K562 (cell line): ENCODE data around the gene SERBP1. TPM values are rescaled to one million over a fixed set of nuclear protein-coding genes. Genes with fewer than 3 reads are reported as not detected.

Source experiments
- ATAC-seq: fragments of 200-7000 bp; cut with Tn5 transposase; 3 replicates; pipeline ENCODE4 v1.9.1; 2020; ENCODE audit warnings: moderate library complexity
- BruUV-seq: library from RNA; stranded (reverse); fragments of 400-500 nt; replicated peaks from 2 replicates; lab custom pipeline; 2021; lab: Mats Ljungman, UMichigan
- CTCF ChIA-PET: fragments of 300-600 bp; formaldehyde crosslinking; extraction: SDS; loops from one replicate; lab custom pipeline; 2021; ENCODE audit warnings: low intra/inter-chr PET ratio; lab: Yijun Ruan, JAX
- POLR2A ChIA-PET: fragments of 300-600, 350-650 bp; sonication (Branson Sonifier 250); formaldehyde crosslinking; extraction: SDS; loops from one replicate; lab custom pipeline; 2021; ENCODE audit warnings: antibody characterized with exemption, inconsistent platforms; lab: Yijun Ruan, JAX
- DNase-seq, 4 experiments: peaks; one replicate each; pipeline versions ENCODE4 v3.0.0 to v3.0.0-alpha.2; 2011 to 2018; ENCODE audit warnings: low spot score in 3 of 4, mixed read lengths in 3 of 4; ENCODE audit errors: extremely low read depth in 1 of 4
- FAIRE-seq: peaks from 2 replicates; lab custom pipeline; 2011; peaks lifted over from hg19 to GRCh38; lab: Jason Lieb, UNC
- H2AFZ ChIP-seq: 2 replicates; pipeline ENCODE4 v1.6.0; 2011; ENCODE audit warnings: low read depth, low read length, control low read depth, inconsistent platforms
- H3K27ac ChIP-seq: fragments of 200-600 bp; 3 replicates; pipeline ENCODE4 v1.8.0; 2011; ENCODE audit warnings: low read depth, mild to moderate bottlenecking, control low read depth, inconsistent platforms, low read length, moderate library complexity, mixed read lengths; ENCODE audit errors: extremely low read depth
- H3K27me3 ChIP-seq, 2 experiments: fragments of 300-600 bp in 1 of 2; 2 replicates in 1 of 2; 3 replicates in 1 of 2; pipeline versions ENCODE4 v1.6.0 to v1.8.0; 2011; ENCODE audit warnings: inconsistent platforms in 2 of 2, low read length in 2 of 2, mild to moderate bottlenecking in 1 of 2, mixed read lengths in 1 of 2, moderate library complexity in 1 of 2; ENCODE audit not compliant: control insufficient read depth in 2 of 2, insufficient read depth in 2 of 2
- H3K36me3 ChIP-seq: fragments of 300-600 bp; 3 replicates; pipeline ENCODE4 v1.8.0; 2011; ENCODE audit warnings: mild to moderate bottlenecking, low read length, inconsistent platforms; ENCODE audit not compliant: control insufficient read depth, insufficient read depth
- H3K4me1 ChIP-seq, 2 experiments: fragments of 200-600 bp in 1 of 2; replicated peaks in 1 of 2; 2 replicates in 1 of 2; 3 replicates in 1 of 2; pipeline versions ENCODE4 v1.5.1 to v1.8.0; 2011; ENCODE audit warnings: inconsistent platforms in 2 of 2, low read length in 2 of 2, mild to moderate bottlenecking in 1 of 2, mixed read lengths in 1 of 2, moderate library complexity in 1 of 2; ENCODE audit not compliant: control insufficient read depth in 2 of 2, insufficient read depth in 2 of 2
- H3K4me2 ChIP-seq: 2 replicates; pipeline ENCODE4 v1.6.1; 2011; ENCODE audit warnings: low read length, control low read depth, inconsistent platforms, mixed read lengths; ENCODE audit not compliant: insufficient read depth
- H3K4me3 ChIP-seq: fragments of 200-600 bp; sonication (generic), shearing (Covaris generic); 2 replicates; pipeline ENCODE4 v1.5.1; 2016; ENCODE audit warnings: control low read depth, inconsistent platforms
- H3K79me2 ChIP-seq: fragments of 200-600 bp; 3 replicates; pipeline ENCODE4 v1.8.0; 2011; ENCODE audit warnings: low read length, inconsistent platforms; ENCODE audit not compliant: control insufficient read depth, insufficient read depth
- H3K9ac ChIP-seq, 2 experiments: 2 replicates each; pipeline versions ENCODE4 v1.6.0 to v1.6.1; 2011; ENCODE audit warnings: low read depth in 2 of 2, low read length in 2 of 2, control low read depth in 1 of 2, inconsistent platforms in 1 of 2, mild to moderate bottlenecking in 1 of 2, mixed read lengths in 1 of 2; ENCODE audit not compliant: insufficient read depth in 1 of 2
- H3K9me1 ChIP-seq: one replicate; pipeline ENCODE4 v1.6.0; 2011; ENCODE audit warnings: inconsistent platforms, mild to moderate bottlenecking, low read length, moderate library complexity; ENCODE audit not compliant: control insufficient read depth, insufficient read depth
- H3K9me3 ChIP-seq: replicated peaks from 2 replicates; pipeline ENCODE4 v1.5.1; 2011; ENCODE audit warnings: low read depth, low read length, inconsistent platforms; ENCODE audit not compliant: control insufficient read depth, insufficient read depth
- H4K20me1 ChIP-seq: replicated peaks from 2 replicates; pipeline ENCODE4 v1.6.1; 2011; ENCODE audit warnings: low read length, inconsistent platforms, mixed read lengths; ENCODE audit not compliant: control insufficient read depth, insufficient read depth
- HDAC1 ChIP-seq, 2 experiments: fragments of 450-650 bp; IDR thresholded peaks; 2 replicates each; pipeline ENCODE4 v1.6.1; 2016 to 2017; ENCODE audit warnings: inconsistent platforms in 1 of 2, mild to moderate bottlenecking in 1 of 2, moderate library complexity in 1 of 2
- MEIS2 ChIP-seq: fragments of 450-650 bp; IDR thresholded peaks from 2 replicates; pipeline ENCODE4 v1.6.1; 2014; ENCODE audit warnings: mild to moderate bottlenecking; ENCODE audit not compliant: partially characterized antibody
- MTA3 ChIP-seq: fragments of 450-650 bp; formaldehyde crosslinking; IDR thresholded peaks from 2 replicates; pipeline ENCODE4 v1.6.1; 2017; ENCODE audit warnings: mild to moderate bottlenecking, borderline replicate concordance
- NFIX ChIP-seq: fragments of 250-450 bp; sonication (Bioruptor Pico); IDR thresholded peaks from 2 replicates; pipeline ENCODE4 v1.4.0; 2020; ENCODE audit warnings: low read depth, mild to moderate bottlenecking, moderate library complexity
- NR2C1 ChIP-seq, 2 experiments: fragments of 450-650 bp; IDR thresholded peaks; 2 replicates each; pipeline ENCODE4 v1.6.1; 2017; ENCODE audit warnings: mild to moderate bottlenecking in 2 of 2, antibody characterized with exemption in 1 of 2, inconsistent platforms in 1 of 2, missing compliant biosample characterization in 1 of 2, missing genetic modification characterization in 1 of 2
- NR2C2 ChIP-seq, 2 experiments: fragments of 200-800 bp in 1 of 2; sonication (Bioruptor generic) in 1 of 2; sonication (generic) in 1 of 2; formaldehyde crosslinking in 1 of 2; IDR thresholded peaks; 2 replicates each; pipeline versions ENCODE4 v1.6.1 to v1.8.0; 2016 to 2022; ENCODE audit warnings: mild to moderate bottlenecking in 1 of 2, missing compliant biosample characterization in 1 of 2, missing genetic modification characterization in 1 of 2, missing genetic modification reagents in 1 of 2
- PHTF2 ChIP-seq: fragments of 250-450 bp; sonication (Bioruptor Pico); IDR thresholded peaks from 2 replicates; pipeline ENCODE4 v1.5.0; 2021; ENCODE audit warnings: mild to moderate bottlenecking
- SRF ChIP-seq, 2 experiments: fragments of 250-450, 450-650 bp in 1 of 2; sonication (Bioruptor Pico) in 1 of 2; sonication (generic) in 1 of 2; formaldehyde crosslinking; IDR thresholded peaks; 2 replicates each; pipeline versions ENCODE4 v1.5.0 to v1.5.1; 2020 to 2022; ENCODE audit warnings: mild to moderate bottlenecking in 1 of 2, missing genetic modification reagents in 1 of 2
- TFAM ChIP-seq: fragments of 250-450 bp; sonication (Bioruptor Pico); conservative IDR thresholded peaks from 2 replicates; pipeline ENCODE4 v1.5.0; 2021; ENCODE audit warnings: mild to moderate bottlenecking, moderate library complexity
- ZBTB43 ChIP-seq: sonication (generic); formaldehyde crosslinking; IDR thresholded peaks from 2 replicates; pipeline ENCODE4 v1.8.0; 2023; ENCODE audit warnings: mild to moderate bottlenecking, missing genetic modification reagents
- ZNF384 ChIP-seq: IDR thresholded peaks from 2 replicates; pipeline ENCODE4 v1.6.1; 2012; ENCODE audit warnings: low read depth, low read length, improper control_type of control experiment
- ZNF444 ChIP-seq: fragments of 250-450 bp; sonication (Bioruptor Pico); IDR thresholded peaks from 2 replicates; pipeline ENCODE4 v1.4.0; 2020; ENCODE audit warnings: mild to moderate bottlenecking, moderate library complexity
- WGBS: fragments of 100-300 bp; shearing (Covaris generic); methylation state at CpG from one replicate; pipeline ENCODE4 v1.1.6; 2016; ENCODE audit warnings: low coverage, mixed read lengths; ENCODE audit not compliant: insufficient coverage; ENCODE audit errors: missing lambda C conversion rate; 5-methylcytosine and 5-hydroxymethylcytosine counted together
- in situ Hi-C: fragments of 300-500 bp; cut with MboI; formaldehyde crosslinking; loops from 4 replicates; pipeline ENCODE4 v1.15.0; 2018; ENCODE audit warnings: inconsistent platforms, mixed read lengths
- intact Hi-C: fragments of 100-400 bp; cut with micrococcal nuclease; formaldehyde crosslinking; loops from 2 replicates; pipeline ENCODE4 v1.14.2; 2022
- polyA plus RNA-seq, 8 experiments: library from polyadenylated mRNA; depleted of rRNA in 4 of 8; stranded (reverse) in 5 of 8; unstranded in 3 of 8; fragments of >200 nt; fragmentation: Nextera tagmentation in 2 of 8; fragmentation: Illumina TruSeq in 1 of 8; extraction: Ambion mirVana in 2 of 8; extraction: Trizol in 1 of 8; gene quantifications; 2 replicates each; pipeline versions ENCODE4 v1.2.1 to v1.2.3, GENCODE V29; 2011 to 2014; ENCODE audit warnings: inconsistent platforms in 1 of 8, missing spikeins in 1 of 8
- total RNA-seq, 7 experiments: library from RNA; depleted of rRNA in 6 of 7; stranded (reverse); fragments of >200 nt in 6 of 7; fragmentation: Illumina TruSeq in 2 of 7; extraction: Trizol in 2 of 7; gene quantifications; 2 replicates each; pipeline versions ENCODE4 v1.2.1 to v1.2.3, GENCODE V29; 2011 to 2021; ENCODE audit warnings: low replicate concordance in 1 of 7

Gene SERBP1
- total and polyA plus RNA-seq, 9 of the 15 experiments (the other 6 are each of a cell fraction or from before 2014, with no cell fraction given): 79.9 to 761 (median 464) TPM

GRCh38 chr1:67458663-67459062, 28.5 kb upstream of the SERBP1 start:
- DNase-seq: no peak
- no TSS peak for BruUV-seq
- Histone ChIP-seq H3K27me3 (no peaks in the 10 kb centered on the region), H3K27ac (no peak overlapping the region), H3K9ac (no peak overlapping the region), H4K20me1 (no peaks in the 10 kb centered on the region), H3K79me2 (no peaks in the 10 kb centered on the region), H3K9me1 (no peaks in the 10 kb centered on the region), H3K9me3 (no peaks in the 10 kb centered on the region), H3K4me3 (no peak overlapping the region), H3K4me2 (no peak overlapping the region), H3K4me1 (no peaks in the 10 kb centered on the region; a peak in 2 of 5 replicates), H2AFZ (peak overlapping the region; percentile 37; the same call in 1 of the 2 replicates), H3K36me3 (no peaks in the 10 kb centered on the region)
- intact Hi-C loops (no loop called here), in situ Hi-C loops (no loop called here)
- 21% methylated on average over 1 of the region's 1 CpG for WGBS
- no peak for ATAC-seq
- no peak for TF ChIP-seq NFIX (CRISPR knock-in tag)
- TF ChIP-seq ZNF384: no peak
- TF ChIP-seq PHTF2: no peak
- TF ChIP-seq MEIS2: no peak
- TF ChIP-seq HDAC1 (IDR thresholded peaks at IDR 0.05): no peak
- TF ChIP-seq ZBTB43 (CRISPR knock-in tag): no peak
- TF ChIP-seq NR2C2 (CRISPR knock-in tag; IDR thresholded peaks at IDR 0.05): no peak
- TF ChIP-seq NR2C2 (tag; IDR thresholded peaks at IDR 0.05): no peak
- TF ChIP-seq TFAM: no peak
- no peak for TF ChIP-seq ZNF444 (CRISPR knock-in tag)
- TF ChIP-seq NR2C1 (IDR thresholded peaks at IDR 0.05): no peak
- TF ChIP-seq NR2C1 (tag; IDR thresholded peaks at IDR 0.05): no peak
- TF ChIP-seq SRF (CRISPR knock-in tag; IDR thresholded peaks at IDR 0.05): no peak
- TF ChIP-seq MTA3: no peak
- FAIRE-seq: no peak
- ChIA-PET CTCF (no interaction called here), POLR2A (no interaction called here)
